C4-2B (cell line): ENCODE measurements around the gene OMP.

Source experiments
- H3K27ac ChIP-seq: fragments of 450-650 bp; 2 replicates; pipeline ENCODE4 v1.5.1; 2017
- CTCF ChIP-seq: fragments of 450-650 bp; conservative IDR thresholded peaks from 2 replicates; pipeline ENCODE4 v1.5.1; 2017; ENCODE audit warnings: mild to moderate bottlenecking
- ZFX ChIP-seq: fragments of 450-650 bp; IDR thresholded peaks from 2 replicates; pipeline ENCODE4 v1.6.1; 2017

Gene OMP

GRCh38 chr11:77115956-77116355 is 13.3 kb downstream of the OMP start:
- no peak overlapping the region for H3K27ac ChIP-seq
- TF ChIP-seq CTCF (no peak), ZFX (no peak)

- H3K27ac ChIP-seq = no peak overlapping the region
- TF ChIP-seq ZFX (no peak), CTCF (no peak)
Measured at GRCh38 chr11:77117492-77117891, 14.9 kb downstream of the OMP start.

GRCh38 chr11:77118086-77118485 is 15.4 kb downstream of the OMP start:
- H3K27ac ChIP-seq = no peak overlapping the region
- no peak for TF ChIP-seq CTCF
- no peak for TF ChIP-seq ZFX

GRCh38 chr11:77118971-77119370 is 16.3 kb downstream of the OMP start:
- no peak overlapping the region for H3K27ac ChIP-seq
- TF ChIP-seq CTCF (no peak), ZFX (no peak)

- no peak overlapping the region for H3K27ac ChIP-seq
- TF ChIP-seq CTCF (no peak), ZFX (no peak)
Measured at GRCh38 chr11:77119531-77119936, 16.9 kb downstream of the OMP start.

GRCh38 chr11:77120571-77120970 is 17.9 kb downstream of the OMP start:
- TF ChIP-seq ZFX = no peak
- no peak for TF ChIP-seq CTCF

GRCh38 chr11:77121096-77121640 is 18.5 kb downstream of the OMP start:
- TF ChIP-seq CTCF = no peak
- H3K27ac ChIP-seq = no peak overlapping the region

More at GRCh38 chr11:77120571-77120970, 17.9 kb downstream of the OMP start:
- H3K27ac ChIP-seq = no peak overlapping the region
